Gastrocnemius medialis (tissue), 4 donors: ENCODE results near the gene SLC5A2. TPM values are rescaled to one million over a fixed set of nuclear protein-coding genes. Genes with fewer than 3 reads are reported as not detected.
"Not testable (repeated sequence)": the region's sequence is repeated elsewhere in the genome, so short reads cannot be mapped to it uniquely, and the experiment has no call there.

Source experiments
- ATAC-seq, 2 donors: fragments of 150-250 bp; one replicate each; pipeline ENCODE4 v1.9.1; 2016
- DNase-seq, 2 donors: peaks; one replicate each; pipeline ENCODE4 v3.0.0-alpha.2; 2019
- H3K27ac ChIP-seq, 4 donors: fragments of 200-600 bp; sonication (generic); 1 replicate in 1 of 4; 2 replicates in 3 of 4; pipeline ENCODE4 v1.5.1; 2016 to 2018; ENCODE audit warnings: mild to moderate bottlenecking in 2 of 4, moderate library complexity in 1 of 4
- H3K27me3 ChIP-seq, 3 donors: fragments of 200-600 bp; sonication (generic) in 2 of 3; 1 replicate in 1 of 3; 2 replicates in 2 of 3; pipeline versions ENCODE4 v1.5.1 to v1.6.0; 2016 to 2019; ENCODE audit warnings: mild to moderate bottlenecking in 1 of 3, moderate library complexity in 1 of 3
- H3K36me3 ChIP-seq, 2 donors: fragments of 200-600 bp; sonication (generic) in 1 of 2; one replicate each; pipeline ENCODE4 v1.5.1; 2017 to 2018
- H3K4me1 ChIP-seq, 2 donors: fragments of 200-600 bp; sonication (generic) in 1 of 2; one replicate each; pipeline ENCODE4 v1.5.1; 2016 to 2017; ENCODE audit warnings: mild to moderate bottlenecking in 2 of 2
- H3K4me3 ChIP-seq, 4 donors: fragments of 200-600 bp; sonication (generic) in 3 of 4; 1 replicate in 1 of 4; 2 replicates in 3 of 4; pipeline ENCODE4 v1.5.1; 2016 to 2019; ENCODE audit warnings: mild to moderate bottlenecking in 2 of 4
- H3K9me3 ChIP-seq, 3 donors: fragments of 200-600 bp; sonication (generic) in 2 of 3; 1 replicate in 1 of 3; 2 replicates in 2 of 3; pipeline ENCODE4 v1.5.1; 2016 to 2019
- POLR2A ChIP-seq, 2 donors: fragments of 450-650 bp; IDR thresholded peaks; one replicate each; pipeline ENCODE4 v1.6.1; 2017; ENCODE audit warnings: antibody characterized with exemption in 2 of 2, mild to moderate bottlenecking in 2 of 2, moderate library complexity in 2 of 2
- in situ Hi-C, 4 donors: fragments of 200-750 bp; cut with MboI; loops; one replicate each; pipeline versions ENCODE4 v1.15.0 to v1.8.0; 2017; ENCODE audit warnings: low sequenced_read_pairs in 4 of 4
- intact Hi-C: fragments of 100-400 bp; cut with DNase I; formaldehyde crosslinking; loops from one replicate; pipeline ENCODE4 v1.15.1; 2023; ENCODE audit warnings: low total_unique reads
- total RNA-seq, 4 donors: library from RNA; depleted of rRNA; stranded (reverse); fragments of >200 nt; gene quantifications; one replicate each; pipeline versions ENCODE4 v1.1.0 to v1.2.3, GENCODE V29; 2016
- TF ChIP-seq, protein P1 (sequence below), 5 experiments: fragments of 450-650 bp in 3 of 5; fragments of 200-600 bp in 2 of 5; sonication (generic) in 2 of 5; IDR thresholded peaks in 4 of 5; conservative IDR thresholded peaks in 1 of 5; 1 replicate in 4 of 5; 2 replicates in 1 of 5; pipeline ENCODE4 v1.5.1; 2016 to 2019; ENCODE audit warnings: antibody characterized with exemption in 5 of 5, mild to moderate bottlenecking in 3 of 5, moderate library complexity in 3 of 5

SLC5A2 gene
- total RNA-seq, 4 donors from 2014 or later = not detected

DNA sequence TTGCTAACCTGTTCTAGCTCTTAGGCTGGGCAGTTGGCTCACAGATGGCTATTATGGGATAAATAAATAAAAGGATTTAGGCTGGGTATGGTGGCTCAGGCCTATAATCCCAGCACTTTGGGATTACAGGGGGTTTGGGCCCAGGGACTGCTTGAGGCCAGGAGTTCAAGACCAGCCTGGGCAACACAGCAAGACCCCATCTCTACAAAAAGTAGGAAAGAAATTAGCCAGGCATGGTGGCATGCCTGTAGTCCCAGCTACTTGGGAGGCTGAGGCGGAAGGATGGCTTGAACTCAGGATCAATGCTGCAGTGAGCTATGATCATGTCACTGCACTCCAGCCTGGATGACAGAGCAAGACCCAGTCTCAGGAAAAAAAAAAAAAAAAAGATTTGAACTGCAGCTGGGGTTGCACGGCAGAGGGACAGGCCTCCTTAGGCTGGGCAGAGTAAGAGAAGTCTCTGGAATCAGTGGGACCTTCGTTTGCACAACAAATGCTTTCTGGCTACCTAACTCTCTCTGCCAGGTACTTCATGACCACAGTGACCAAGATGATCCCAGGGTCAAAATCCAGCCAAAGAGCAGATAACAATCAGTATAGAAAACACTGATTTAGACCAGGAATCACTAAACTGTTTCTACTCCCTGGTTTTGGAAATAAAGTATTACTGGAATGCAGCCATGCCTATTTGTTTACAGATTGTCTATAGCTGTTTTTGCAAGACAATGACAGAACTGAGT is 18.5 kb downstream of the SLC5A2 start:
- intact Hi-C loops = loop anchor here (10.0 kb wide), 1 partner anchor 373 kb away; the partner anchor contains the start of gene ZNF267
- TF ChIP-seq, protein P1, sequence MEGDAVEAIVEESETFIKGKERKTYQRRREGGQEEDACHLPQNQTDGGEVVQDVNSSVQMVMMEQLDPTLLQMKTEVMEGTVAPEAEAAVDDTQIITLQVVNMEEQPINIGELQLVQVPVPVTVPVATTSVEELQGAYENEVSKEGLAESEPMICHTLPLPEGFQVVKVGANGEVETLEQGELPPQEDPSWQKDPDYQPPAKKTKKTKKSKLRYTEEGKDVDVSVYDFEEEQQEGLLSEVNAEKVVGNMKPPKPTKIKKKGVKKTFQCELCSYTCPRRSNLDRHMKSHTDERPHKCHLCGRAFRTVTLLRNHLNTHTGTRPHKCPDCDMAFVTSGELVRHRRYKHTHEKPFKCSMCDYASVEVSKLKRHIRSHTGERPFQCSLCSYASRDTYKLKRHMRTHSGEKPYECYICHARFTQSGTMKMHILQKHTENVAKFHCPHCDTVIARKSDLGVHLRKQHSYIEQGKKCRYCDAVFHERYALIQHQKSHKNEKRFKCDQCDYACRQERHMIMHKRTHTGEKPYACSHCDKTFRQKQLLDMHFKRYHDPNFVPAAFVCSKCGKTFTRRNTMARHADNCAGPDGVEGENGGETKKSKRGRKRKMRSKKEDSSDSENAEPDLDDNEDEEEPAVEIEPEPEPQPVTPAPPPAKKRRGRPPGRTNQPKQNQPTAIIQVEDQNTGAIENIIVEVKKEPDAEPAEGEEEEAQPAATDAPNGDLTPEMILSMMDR (IDR thresholded peaks at IDR 0.05 in 4 of 5, conservative IDR thresholded peaks at IDR 0.05 in 1 of 5) = no peak
- TF ChIP-seq POLR2A (IDR thresholded peaks at IDR 0.05) = no peak

GRCh38 chr16:31501966-31502348 is 19.0 kb downstream of the SLC5A2 start:
- H3K36me3 ChIP-seq = peaks cover 0 to 29% of the 10 kb centered on the region in 2 donors
- in situ Hi-C loops (loop anchor here in 3 of 4 donors (10.0 to 25.0 kb wide), 4 partner anchors 47 to 385 kb away; partner anchors contain the start of genes ZNF267 (in 2 of the 3) and ARMC5 (in 1 of the 3)), intact Hi-C loops (loop anchor here (10.0 kb wide), 1 partner anchor 373 kb away; the partner anchor contains the start of gene ZNF267)
- no peaks in the 10 kb centered on the region for H3K27me3 ChIP-seq
- DNase-seq = no peak
- ATAC-seq = no peak
- TF ChIP-seq, protein P1 (IDR thresholded peaks at IDR 0.05 in 4 of 5, conservative IDR thresholded peaks at IDR 0.05 in 1 of 5) = no peak
- no peak for TF ChIP-seq POLR2A (IDR thresholded peaks at IDR 0.05)
- no peak overlapping the region for H3K4me3 ChIP-seq
- no peak overlapping the region for H3K27ac ChIP-seq
- H3K4me1 ChIP-seq = peaks cover 7 to 10% of the 10 kb centered on the region in 2 donors
- no peaks in the 10 kb centered on the region for H3K9me3 ChIP-seq

More for the DNA sequence above, 18.5 kb downstream of the SLC5A2 start:
- Histone ChIP-seq H3K27me3 (no peaks in the 10 kb centered on the region), H3K9me3 (no peaks in the 10 kb centered on the region), H3K36me3 (peaks cover 0 to 35% of the 10 kb centered on the region in 2 donors), H3K4me3 (no peak overlapping the region), H3K4me1 (peaks cover 2 to 4% of the 10 kb centered on the region in 2 donors), H3K27ac (no peak overlapping the region)
- no peak for ATAC-seq
- no peak for DNase-seq
- in situ Hi-C loops = loop anchor here in 3 of 4 donors (10.0 to 25.0 kb wide), 4 partner anchors 47 to 386 kb away; partner anchors contain the start of genes ZNF267 (in 2 of the 3) and ARMC5 (in 1 of the 3)

- ATAC-seq (no peak), DNase-seq (no peak)
- H3K9me3 ChIP-seq = no peaks in the 10 kb centered on the region
- no peak overlapping the region for H3K27ac ChIP-seq
- in situ Hi-C loops (loop anchor here in 3 of 4 donors (10.0 to 25.0 kb wide), 4 partner anchors 48 to 384 kb away; partner anchors contain the start of genes ZNF267 (in 2 of the 3) and ARMC5 (in 1 of the 3)), intact Hi-C loops (loop anchor here (10.0 kb wide), 1 partner anchor 372 kb away; the partner anchor contains the start of gene ZNF267)
- H3K36me3 ChIP-seq = peaks cover 0 to 20% of the 10 kb centered on the region in 2 donors
- H3K4me3 ChIP-seq = no peak overlapping the region
- no peaks in the 10 kb centered on the region for H3K27me3 ChIP-seq
- H3K4me1 ChIP-seq = peaks cover 13 to 17% of the 10 kb centered on the region in 2 donors
- TF ChIP-seq POLR2A (IDR thresholded peaks at IDR 0.05) = no peak
- TF ChIP-seq, protein P1 (IDR thresholded peaks at IDR 0.05 in 4 of 5, conservative IDR thresholded peaks at IDR 0.05 in 1 of 5) = no peak
Measured at GRCh38 chr16:31502981-31503380, 20.1 kb downstream of the SLC5A2 start.

DNA sequence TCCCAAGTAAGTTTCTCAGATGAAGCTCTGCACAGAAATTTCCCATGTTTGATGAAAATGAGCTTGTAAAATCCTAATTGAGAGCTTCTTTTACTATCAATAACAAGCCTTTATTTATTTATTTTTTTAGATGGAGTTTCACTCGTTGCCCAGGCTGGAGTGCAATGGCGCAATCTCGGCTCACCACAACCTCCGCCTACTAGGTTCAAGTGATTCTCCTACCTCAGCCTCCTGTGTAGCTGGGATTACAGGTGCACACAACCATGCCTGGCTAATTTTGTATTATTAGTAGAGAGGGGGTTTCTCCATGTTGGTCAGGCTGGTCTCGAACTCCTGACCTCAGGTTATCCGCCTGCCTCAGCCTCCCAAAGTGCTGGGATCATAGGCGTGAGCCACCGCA is 20.6 kb downstream of the SLC5A2 start:
- H3K27ac ChIP-seq, H3K4me3 ChIP-seq, H3K27me3 ChIP-seq, H3K9me3 ChIP-seq, ATAC-seq, DNase-seq: not testable (repeated sequence)
- in situ Hi-C loops = loop anchor here in 3 of 4 donors (10.0 to 25.0 kb wide), 4 partner anchors 49 to 384 kb away; partner anchors contain the start of genes ZNF267 (in 2 of the 3) and ARMC5 (in 1 of the 3)
- Histone ChIP-seq H3K4me1 (peaks cover 13 to 17% of the 10 kb centered on the region in 2 donors), H3K36me3 (peaks cover 0 to 15% of the 10 kb centered on the region in 2 donors)
- intact Hi-C loops = loop anchor here (10.0 kb wide), 1 partner anchor 371 kb away; the partner anchor contains the start of gene ZNF267

- DNase-seq (no peak), ATAC-seq (no peak)
- no peak for TF ChIP-seq POLR2A (IDR thresholded peaks at IDR 0.05)
- TF ChIP-seq, protein P1 (IDR thresholded peaks at IDR 0.05 in 4 of 5, conservative IDR thresholded peaks at IDR 0.05 in 1 of 5) = no peak
- in situ Hi-C loops (loop anchor here in 3 of 4 donors (10.0 to 25.0 kb wide), 4 partner anchors 49 to 383 kb away; partner anchors contain the start of genes ZNF267 (in 2 of the 3) and ARMC5 (in 1 of the 3)), intact Hi-C loops (loop anchor here (10.0 kb wide), 1 partner anchor 371 kb away; the partner anchor contains the start of gene ZNF267)
- Histone ChIP-seq H3K27ac (no peak overlapping the region), H3K27me3 (no peaks in the 10 kb centered on the region), H3K9me3 (no peaks in the 10 kb centered on the region), H3K4me1 (peaks cover 18 to 21% of the 10 kb centered on the region in 2 donors), H3K4me3 (no peak overlapping the region), H3K36me3 (peaks cover 0 to 9% of the 10 kb centered on the region in 2 donors)
Measured at GRCh38 chr16:31504159-31504558, 21.2 kb downstream of the SLC5A2 start.
